Effector CD8-positive, alpha-beta T cell (primary cell): ENCODE results near the gene EXOC7.
"Not testable (repeated sequence)": the region's sequence is repeated elsewhere in the genome, so short reads cannot be mapped to it uniquely, and the experiment has no call there.

ENCODE experiments used
- DNase-seq: peaks from one replicate; lab custom pipeline; 2025; lab: John Stamatoyannopoulos, UW

Gene EXOC7

GRCh38 chr17:76075364-76076145, 28.0 kb downstream of the EXOC7 start:
- DNase-seq = no peak

GRCh38 chr17:76074390-76075363, 28.9 kb downstream of the EXOC7 start, which contains the start of gene GALR2:
TSS of gene GALR2 (plus strand) at chr17:76074781. CDS start at chr17:76074884, 103 bp downstream.
- DNase-seq = no peak

- peak; percentile 62 for DNase-seq
Observed at GRCh38 chr17:76072148-76072858, 31.3 kb downstream of the EXOC7 start, which contains the start of gene SRP68. TSS of gene SRP68 (minus strand) at chr17:76072517. CDS start at chr17:76072491, 26 bp downstream.

- no peak for DNase-seq
Observed at GRCh38 chr17:76071531-76072147, 31.9 kb downstream of the EXOC7 start.

- no peak for DNase-seq
Observed at GRCh38 chr17:76065775-76066174, 37.8 kb downstream of the EXOC7 start.

GRCh38 chr17:76063875-76064546, 39.6 kb downstream of the EXOC7 start:
- no peak for DNase-seq

- DNase-seq = not testable (repeated sequence)
Observed at GRCh38 chr17:76058264-76058663, 45.3 kb downstream of the EXOC7 start.

- DNase-seq = no peak
Observed at GRCh38 chr17:76056882-76057281, 46.7 kb downstream of the EXOC7 start.

- no peak for DNase-seq
Observed at GRCh38 chr17:76054112-76054476, 49.5 kb downstream of the EXOC7 start.

- no peak for DNase-seq
Observed at GRCh38 chr17:76053246-76054111, 50.1 kb downstream of the EXOC7 start.

- DNase-seq = no peak
Observed at GRCh38 chr17:76051561-76051960, 52.0 kb downstream of the EXOC7 start.

GRCh38 chr17:76050538-76051467, 52.8 kb downstream of the EXOC7 start:
- no peak for DNase-seq

- DNase-seq = no peak
Observed at GRCh38 chr17:76049836-76050537, 53.6 kb downstream of the EXOC7 start.

GRCh38 chr17:76049239-76049638, 54.3 kb downstream of the EXOC7 start:
- DNase-seq = no peak

- DNase-seq = no peak
Observed at GRCh38 chr17:76048711-76049110, 54.9 kb downstream of the EXOC7 start.

- no peak for DNase-seq
Observed at GRCh38 chr17:76048025-76048605, 55.5 kb downstream of the EXOC7 start.

GRCh38 chr17:76046064-76046463, 57.5 kb downstream of the EXOC7 start:
- DNase-seq = no peak
